ENCODE data around the gene SF3B3.
"Not testable (repeated sequence)": the region's sequence is repeated elsewhere in the genome, so short reads cannot be mapped to it uniquely, and the experiment has no call there.

SF3B3 gene

DNA sequence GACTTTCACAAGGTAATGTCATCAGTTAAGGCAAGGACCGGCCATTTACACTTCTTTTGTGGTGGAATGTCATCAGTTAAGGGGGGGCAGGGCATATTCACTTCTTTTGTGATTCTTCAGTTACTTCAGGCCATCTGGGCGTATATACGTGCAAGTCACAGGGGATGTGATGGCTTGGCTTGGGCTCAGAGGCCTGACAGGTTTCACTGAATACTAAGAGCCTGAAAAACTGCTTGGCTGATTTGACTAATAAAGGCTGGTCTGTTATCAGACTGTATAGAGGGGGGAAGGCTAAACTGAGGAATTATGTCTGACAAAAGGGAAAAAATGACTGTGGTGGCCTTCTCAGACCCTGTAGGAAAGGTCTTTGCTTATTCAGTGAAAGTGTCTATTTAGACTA is 98.2 kb downstream of the SF3B3 start:
- not testable (repeated sequence) for DNase-seq (ENCODE audit: low spot score)
